ENCODE data around the gene NOL3.

DNA sequence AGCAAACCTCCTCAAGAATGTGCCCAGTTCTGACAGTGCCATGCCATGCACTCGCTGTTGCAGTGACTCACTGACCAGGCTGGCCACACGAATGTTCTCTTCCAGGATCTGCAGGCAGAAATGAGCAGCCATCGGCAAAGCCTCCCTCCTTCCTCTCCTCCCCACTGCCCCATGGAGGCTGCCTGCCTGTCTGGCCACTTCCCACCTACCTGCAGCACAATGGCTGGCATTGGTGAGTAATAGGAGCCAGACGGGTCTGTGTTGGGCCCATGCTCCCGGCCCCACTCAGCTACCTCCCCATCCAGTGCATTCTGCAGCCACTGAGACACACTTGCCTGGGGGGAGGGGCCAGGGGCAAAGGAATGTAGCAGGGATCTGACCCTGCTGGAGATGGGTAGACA lies 16.2 kb downstream of the NOL3 start:
- no peak for TF ChIP-seq EZH2 (IDR thresholded peaks at IDR 0.05; ENCODE audit: borderline replicate concordance, low read depth, low read length, severe bottlenecking)
- TF ChIP-seq CTCF (IDR thresholded peaks at IDR 0.05; ENCODE audit: extremely low read depth in 1 of 2, insufficient read depth in 1 of 2, low read depth in 1 of 2, low read length in 2 of 2) = no peak
- no peak for TF ChIP-seq MAX (IDR thresholded peaks at IDR 0.05; ENCODE audit: insufficient read depth, insufficient read length)
- no peak for TF ChIP-seq POLR2AphosphoS5 (IDR thresholded peaks at IDR 0.05; ENCODE audit: insufficient read depth, low read depth, low read length)
- no peak for TF ChIP-seq FOS (IDR thresholded peaks at IDR 0.05; ENCODE audit: borderline replicate concordance, insufficient read depth, low read length)
